ENCODE data around the gene TNRC6B.
A peak's percentile ranks its signal among the peaks of the same experiment; 100 is the strongest.

The TNRC6B gene

DNA sequence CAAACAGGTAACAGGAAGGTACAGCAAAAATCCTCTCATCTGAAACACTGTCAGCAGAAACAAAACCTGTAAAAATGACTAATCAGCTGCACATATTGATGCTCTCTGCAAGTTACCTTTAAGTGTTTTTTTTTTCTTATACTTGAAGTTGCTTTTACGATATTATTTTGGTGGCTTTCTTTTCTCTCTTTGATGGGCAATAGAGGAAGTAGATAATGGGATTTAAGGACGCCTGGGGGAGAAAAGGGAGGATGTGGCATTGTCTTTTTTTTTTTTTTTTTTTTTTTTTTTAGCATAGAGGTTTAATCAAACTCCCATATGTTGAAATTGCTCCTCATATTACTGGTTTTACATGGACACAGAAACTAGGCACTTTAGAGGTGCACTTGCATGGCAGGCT is 157.2 kb downstream of the TNRC6B start:
- H3K36me3 ChIP-seq (ENCODE audit: control insufficient read depth in 2 of 2, insufficient read depth in 2 of 2, low read length in 2 of 2): peaks cover 14 to 21% of the 10 kb centered on the region in 2 donors
- H3K9ac ChIP-seq (ENCODE audit: low read length in 2 of 2): no peak overlapping the region
- no peaks in the 10 kb centered on the region for H3K9me3 ChIP-seq (ENCODE audit: control insufficient read depth in 2 of 2, low read length in 2 of 2)
- H3K4me1 ChIP-seq (ENCODE audit: control insufficient read depth, insufficient read depth, low read length): peaks cover 6% of the 10 kb centered on the region
- no peak overlapping the region for H3K27ac ChIP-seq (ENCODE audit: low read length)
- H3K4me3 ChIP-seq (ENCODE audit: low read length in 2 of 2): no peak overlapping the region
- no peaks in the 10 kb centered on the region for H3K27me3 ChIP-seq (ENCODE audit: control insufficient read depth in 1 of 2, insufficient read depth in 2 of 2, low read length in 2 of 2)

DNA sequence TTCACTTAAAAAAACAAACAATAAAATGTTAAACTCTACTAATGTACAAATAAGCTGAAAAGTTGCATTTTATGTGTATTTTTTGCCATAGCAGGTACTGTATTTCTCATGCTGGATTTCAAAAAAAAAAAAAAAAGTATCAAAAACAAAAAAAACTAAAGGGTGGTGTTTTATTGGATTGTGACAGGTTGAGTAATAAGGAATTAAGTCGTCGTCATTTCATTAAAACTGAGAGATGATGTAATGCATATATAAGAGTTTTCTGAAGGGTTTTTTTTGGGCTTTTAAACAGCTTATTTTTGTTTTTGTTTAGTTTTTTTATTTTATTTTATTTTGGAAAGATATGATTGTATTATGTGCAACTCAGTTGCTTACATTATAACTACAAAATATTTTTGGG is 157.6 kb downstream of the TNRC6B start:
- Histone ChIP-seq H3K4me1 (ENCODE audit: control insufficient read depth, insufficient read depth, low read length) (peaks cover 6% of the 10 kb centered on the region), H3K27ac (ENCODE audit: low read length) (no peak overlapping the region), H3K9me3 (ENCODE audit: control insufficient read depth in 2 of 2, low read length in 2 of 2) (no peaks in the 10 kb centered on the region), H3K27me3 (ENCODE audit: control insufficient read depth in 1 of 2, insufficient read depth in 2 of 2, low read length in 2 of 2) (no peaks in the 10 kb centered on the region), H3K9ac (ENCODE audit: low read length in 2 of 2) (no peak overlapping the region), H3K4me3 (ENCODE audit: low read length in 2 of 2) (no peak overlapping the region), H3K36me3 (ENCODE audit: control insufficient read depth in 2 of 2, insufficient read depth in 2 of 2, low read length in 2 of 2) (peaks cover 10 to 19% of the 10 kb centered on the region in 2 donors)

DNA sequence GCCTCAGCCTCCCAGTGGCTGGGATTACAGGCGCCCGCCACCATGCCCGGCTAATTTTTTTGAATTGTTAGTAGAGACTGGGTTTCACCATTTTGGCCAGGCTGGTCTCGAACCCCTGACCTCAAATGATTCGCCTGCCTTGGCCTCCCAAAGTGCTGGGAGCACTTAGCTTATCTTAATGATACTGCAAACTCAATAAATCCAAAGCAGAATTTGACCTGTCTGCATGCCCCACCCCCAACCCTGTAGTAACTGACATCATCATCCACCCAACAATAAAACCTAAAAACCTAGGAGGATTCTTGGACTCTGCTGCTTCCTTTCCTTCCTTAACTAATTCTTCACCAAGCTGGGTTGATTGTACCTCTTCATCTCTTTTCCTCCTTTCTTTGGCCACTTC is 162.3 kb downstream of the TNRC6B start:
- H3K4me3 ChIP-seq (ENCODE audit: low read length in 2 of 2): no peak overlapping the region
- H3K27me3 ChIP-seq (ENCODE audit: control insufficient read depth in 1 of 2, insufficient read depth in 2 of 2, low read length in 2 of 2): no peaks in the 10 kb centered on the region
- H3K9ac ChIP-seq (ENCODE audit: low read length in 2 of 2): no peak overlapping the region
- no peaks in the 10 kb centered on the region for H3K9me3 ChIP-seq (ENCODE audit: control insufficient read depth in 2 of 2, low read length in 2 of 2)
- H3K4me1 ChIP-seq (ENCODE audit: control insufficient read depth, insufficient read depth, low read length): peaks cover 2% of the 10 kb centered on the region
- H3K36me3 ChIP-seq (ENCODE audit: control insufficient read depth in 2 of 2, insufficient read depth in 2 of 2, low read length in 2 of 2): peaks cover 0 to 2% of the 10 kb centered on the region in 2 donors
- H3K27ac ChIP-seq (ENCODE audit: low read length): no peak overlapping the region

DNA sequence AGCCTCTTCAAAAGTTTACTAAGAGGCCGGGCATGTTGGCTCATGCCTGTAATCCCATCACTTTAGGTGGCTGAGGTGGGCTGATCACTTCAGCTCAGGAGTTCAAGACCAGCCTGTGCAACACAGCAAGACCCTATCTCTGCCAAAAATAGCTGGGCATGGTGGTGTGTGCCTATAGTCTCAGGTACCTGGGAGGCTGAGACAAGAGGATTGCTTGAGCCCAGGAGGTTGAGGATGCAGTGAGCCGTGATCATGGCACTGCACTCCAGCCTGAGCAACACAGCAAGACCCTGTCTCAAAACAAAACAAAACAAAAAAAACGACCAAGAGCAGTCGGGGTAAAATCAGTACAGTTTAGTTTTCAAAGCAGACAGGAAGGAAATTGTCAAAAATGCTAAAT is 163.9 kb downstream of the TNRC6B start:
- H3K36me3 ChIP-seq (ENCODE audit: control insufficient read depth in 2 of 2, insufficient read depth in 2 of 2, low read length in 2 of 2): peaks cover 0 to 2% of the 10 kb centered on the region in 2 donors
- no peaks in the 10 kb centered on the region for H3K27me3 ChIP-seq (ENCODE audit: control insufficient read depth in 1 of 2, insufficient read depth in 2 of 2, low read length in 2 of 2)
- no peak overlapping the region for H3K4me3 ChIP-seq (ENCODE audit: low read length in 2 of 2)
- no peak overlapping the region for H3K27ac ChIP-seq (ENCODE audit: low read length)
- H3K4me1 ChIP-seq (ENCODE audit: control insufficient read depth, insufficient read depth, low read length): peaks cover 7% of the 10 kb centered on the region
- no peaks in the 10 kb centered on the region for H3K9me3 ChIP-seq (ENCODE audit: control insufficient read depth in 2 of 2, low read length in 2 of 2)
- no peak overlapping the region for H3K9ac ChIP-seq (ENCODE audit: low read length in 2 of 2)

DNA sequence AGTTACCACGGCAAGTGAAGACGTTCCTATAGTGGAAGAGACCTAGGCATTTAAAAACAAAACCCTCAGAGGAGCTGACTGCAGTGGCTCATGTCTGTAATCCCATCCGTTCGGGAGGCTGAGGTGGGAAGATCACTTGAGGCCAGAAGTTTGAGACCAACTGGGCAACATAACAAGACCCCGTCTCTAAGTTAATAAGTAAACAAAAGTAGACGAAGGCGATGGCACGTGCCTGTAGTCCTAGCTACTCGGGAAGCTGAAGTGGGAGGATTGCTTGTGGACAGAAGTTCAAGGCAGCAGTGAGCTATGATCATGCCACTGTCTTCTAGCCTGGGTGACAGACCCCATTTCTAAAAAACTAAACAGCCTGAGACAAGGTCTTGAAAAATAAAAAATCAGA is 164.8 kb downstream of the TNRC6B start:
- no peak overlapping the region for H3K9ac ChIP-seq (ENCODE audit: low read length in 2 of 2)
- no peaks in the 10 kb centered on the region for H3K27me3 ChIP-seq (ENCODE audit: control insufficient read depth in 1 of 2, insufficient read depth in 2 of 2, low read length in 2 of 2)
- no peak overlapping the region for H3K27ac ChIP-seq (ENCODE audit: low read length)
- H3K9me3 ChIP-seq (ENCODE audit: control insufficient read depth in 2 of 2, low read length in 2 of 2): no peaks in the 10 kb centered on the region
- no peak overlapping the region for H3K4me3 ChIP-seq (ENCODE audit: low read length in 2 of 2)
- H3K4me1 ChIP-seq (ENCODE audit: control insufficient read depth, insufficient read depth, low read length): peaks cover 15% of the 10 kb centered on the region
- H3K36me3 ChIP-seq (ENCODE audit: control insufficient read depth in 2 of 2, insufficient read depth in 2 of 2, low read length in 2 of 2): peaks cover 0 to 2% of the 10 kb centered on the region in 2 donors

DNA sequence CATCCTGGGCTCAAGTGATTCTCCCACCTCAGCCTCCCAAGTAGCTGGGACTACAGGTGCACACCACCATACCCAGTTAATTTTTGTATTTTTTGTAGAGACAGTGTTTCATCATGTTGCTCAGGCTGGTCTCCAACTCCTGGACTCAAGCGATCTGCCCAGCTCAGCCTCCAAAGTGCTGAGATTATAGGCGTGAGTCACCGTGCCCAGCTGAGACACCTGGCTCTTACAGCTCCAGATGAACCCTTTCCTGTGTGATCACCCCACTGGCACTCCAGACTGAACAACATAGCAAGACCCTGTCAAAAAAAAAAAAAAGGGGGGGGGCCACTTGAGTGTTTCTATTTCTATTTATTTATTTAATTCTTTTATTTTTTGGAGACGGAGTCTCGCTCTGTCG is 167.5 kb downstream of the TNRC6B start:
- Histone ChIP-seq H3K27me3 (ENCODE audit: control insufficient read depth in 1 of 2, insufficient read depth in 2 of 2, low read length in 2 of 2) (no peaks in the 10 kb centered on the region), H3K4me3 (ENCODE audit: low read length in 2 of 2) (peak overlapping the region in 1 of 2 donors; percentile 94), H3K36me3 (ENCODE audit: control insufficient read depth in 2 of 2, insufficient read depth in 2 of 2, low read length in 2 of 2) (peaks cover 3 to 6% of the 10 kb centered on the region in 2 donors), H3K27ac (ENCODE audit: low read length) (no peak overlapping the region), H3K4me1 (ENCODE audit: control insufficient read depth, insufficient read depth, low read length) (peaks cover 24% of the 10 kb centered on the region), H3K9me3 (ENCODE audit: control insufficient read depth in 2 of 2, low read length in 2 of 2) (no peaks in the 10 kb centered on the region), H3K9ac (ENCODE audit: low read length in 2 of 2) (no peak overlapping the region)

DNA sequence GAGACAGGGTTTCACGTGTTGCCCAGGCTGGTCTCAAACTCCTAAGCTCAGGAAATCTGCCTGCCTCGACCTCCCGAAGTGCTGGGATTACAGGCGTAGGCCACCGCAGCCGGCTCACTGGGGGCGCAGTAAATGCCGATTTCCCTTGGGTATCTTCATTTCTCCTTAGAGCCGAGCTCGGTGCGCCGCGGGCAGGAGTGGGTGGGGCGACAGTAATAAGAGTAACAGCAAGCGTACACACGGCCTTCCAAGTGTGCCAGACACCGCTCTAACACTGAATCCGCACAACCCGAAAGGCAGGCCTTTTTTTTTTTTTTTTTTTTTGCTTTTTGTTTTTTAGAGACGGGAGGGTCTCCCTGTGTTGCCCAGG is 168.1 kb downstream of the TNRC6B start:
- Histone ChIP-seq H3K9me3 (ENCODE audit: control insufficient read depth in 2 of 2, low read length in 2 of 2) (no peaks in the 10 kb centered on the region), H3K4me3 (ENCODE audit: low read length in 2 of 2) (peak overlapping the region; percentile 87 to 94), H3K4me1 (ENCODE audit: control insufficient read depth, insufficient read depth, low read length) (peaks cover 24% of the 10 kb centered on the region), H3K27ac (ENCODE audit: low read length) (peak overlapping the region; percentile 77), H3K36me3 (ENCODE audit: control insufficient read depth in 2 of 2, insufficient read depth in 2 of 2, low read length in 2 of 2) (peaks cover 5 to 6% of the 10 kb centered on the region in 2 donors), H3K9ac (ENCODE audit: low read length in 2 of 2) (peak overlapping the region; percentile 83 to 86), H3K27me3 (ENCODE audit: control insufficient read depth in 1 of 2, insufficient read depth in 2 of 2, low read length in 2 of 2) (no peaks in the 10 kb centered on the region)

DNA sequence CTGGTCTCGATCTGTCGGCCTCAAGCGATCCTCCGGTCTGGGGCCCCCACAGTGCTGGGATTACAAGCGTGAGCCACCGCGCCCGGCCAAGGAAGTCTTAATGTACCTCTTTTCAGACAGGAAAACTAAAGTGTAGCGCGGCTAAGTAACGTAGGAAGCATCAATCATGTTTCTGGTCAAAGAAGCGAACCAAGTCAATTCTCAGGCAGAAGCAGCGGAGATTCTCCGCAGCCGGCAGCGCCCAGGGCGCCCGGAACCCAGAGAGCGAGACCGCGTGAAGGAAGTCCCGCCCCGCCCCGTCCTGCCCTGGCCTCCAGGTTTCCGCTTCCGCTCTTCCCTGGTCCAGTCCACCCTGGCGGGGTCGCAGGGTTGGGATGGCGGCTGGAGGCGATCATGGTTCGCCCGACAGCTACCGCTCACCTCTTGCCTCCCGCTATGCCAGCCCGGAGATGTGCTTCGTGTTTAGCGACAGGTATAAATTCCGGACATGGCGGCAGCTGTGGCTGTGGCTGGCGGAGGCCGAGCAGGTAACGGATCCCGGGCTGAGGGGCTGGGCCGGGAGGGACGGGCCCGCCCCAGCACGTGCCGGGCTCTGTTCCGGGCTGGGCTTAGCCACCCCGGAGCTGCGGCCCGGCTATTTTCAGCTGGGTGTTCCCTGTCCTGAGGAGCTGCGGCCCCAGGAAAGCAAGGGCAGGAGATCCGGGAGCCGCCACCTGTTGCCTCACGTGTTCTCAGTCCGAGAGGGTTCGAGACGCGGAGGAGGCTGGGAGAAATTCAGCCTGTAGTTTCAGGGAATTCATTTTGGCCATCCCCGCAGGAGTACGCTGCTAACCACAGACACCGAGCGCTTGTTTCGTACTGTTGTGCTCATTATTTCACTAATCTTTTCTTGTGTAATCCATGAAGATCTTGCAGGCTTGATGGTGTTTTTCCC is 168.7 kb downstream of the TNRC6B start, which contains the start of gene ADSL:
TSS of gene ADSL (plus strand) at position 316 of the 934 bp plus-strand sequence. CDS start at position 375, 59 bp downstream.
- H3K9me3 ChIP-seq (ENCODE audit: control insufficient read depth in 2 of 2, low read length in 2 of 2): no peaks in the 10 kb centered on the region
- peak within 1 kb of the TSS; percentile 83 to 86 for H3K9ac ChIP-seq (ENCODE audit: low read length in 2 of 2)
- H3K4me1 ChIP-seq (ENCODE audit: control insufficient read depth, insufficient read depth, low read length): peaks cover 24% of the 10 kb centered on the region
- H3K27ac ChIP-seq (ENCODE audit: low read length): peak within 1 kb of the TSS; percentile 77
- peaks cover 6 to 7% of the 10 kb centered on the region in 2 donors for H3K36me3 ChIP-seq (ENCODE audit: control insufficient read depth in 2 of 2, insufficient read depth in 2 of 2, low read length in 2 of 2)
- H3K4me3 ChIP-seq (ENCODE audit: low read length in 2 of 2): peak within 1 kb of the TSS; percentile 87 to 94
- H3K27me3 ChIP-seq (ENCODE audit: control insufficient read depth in 1 of 2, insufficient read depth in 2 of 2, low read length in 2 of 2): no peaks in the 10 kb centered on the region

DNA sequence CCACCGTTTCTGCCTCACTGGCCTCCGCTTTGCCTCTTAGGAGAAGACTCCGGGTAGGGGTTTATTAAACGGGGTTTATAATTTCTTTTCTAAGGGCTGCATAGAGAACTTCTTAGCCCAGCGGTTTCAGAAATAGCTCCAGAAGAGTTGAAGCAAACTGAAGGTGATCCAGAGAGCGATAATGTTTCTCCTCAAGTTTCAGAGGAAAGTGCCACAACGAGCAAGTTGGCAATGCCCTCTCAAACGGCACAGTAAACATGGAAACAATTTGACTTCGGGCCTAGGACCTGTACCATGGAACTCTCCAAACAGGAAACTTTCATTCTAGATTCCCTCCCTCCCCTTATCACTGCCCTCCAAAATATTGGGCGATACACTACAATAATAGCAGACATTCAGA is 169.6 kb downstream of the TNRC6B start:
- H3K4me1 ChIP-seq (ENCODE audit: control insufficient read depth, insufficient read depth, low read length): peaks cover 24% of the 10 kb centered on the region
- peak overlapping the region; percentile 83 to 86 for H3K9ac ChIP-seq (ENCODE audit: low read length in 2 of 2)
- H3K9me3 ChIP-seq (ENCODE audit: control insufficient read depth in 2 of 2, low read length in 2 of 2): no peaks in the 10 kb centered on the region
- no peaks in the 10 kb centered on the region for H3K27me3 ChIP-seq (ENCODE audit: control insufficient read depth in 1 of 2, insufficient read depth in 2 of 2, low read length in 2 of 2)
- H3K4me3 ChIP-seq (ENCODE audit: low read length in 2 of 2): peak overlapping the region; percentile 87 to 94
- H3K27ac ChIP-seq (ENCODE audit: low read length): peak overlapping the region; percentile 77
- peaks cover 6 to 10% of the 10 kb centered on the region in 2 donors for H3K36me3 ChIP-seq (ENCODE audit: control insufficient read depth in 2 of 2, insufficient read depth in 2 of 2, low read length in 2 of 2)

DNA sequence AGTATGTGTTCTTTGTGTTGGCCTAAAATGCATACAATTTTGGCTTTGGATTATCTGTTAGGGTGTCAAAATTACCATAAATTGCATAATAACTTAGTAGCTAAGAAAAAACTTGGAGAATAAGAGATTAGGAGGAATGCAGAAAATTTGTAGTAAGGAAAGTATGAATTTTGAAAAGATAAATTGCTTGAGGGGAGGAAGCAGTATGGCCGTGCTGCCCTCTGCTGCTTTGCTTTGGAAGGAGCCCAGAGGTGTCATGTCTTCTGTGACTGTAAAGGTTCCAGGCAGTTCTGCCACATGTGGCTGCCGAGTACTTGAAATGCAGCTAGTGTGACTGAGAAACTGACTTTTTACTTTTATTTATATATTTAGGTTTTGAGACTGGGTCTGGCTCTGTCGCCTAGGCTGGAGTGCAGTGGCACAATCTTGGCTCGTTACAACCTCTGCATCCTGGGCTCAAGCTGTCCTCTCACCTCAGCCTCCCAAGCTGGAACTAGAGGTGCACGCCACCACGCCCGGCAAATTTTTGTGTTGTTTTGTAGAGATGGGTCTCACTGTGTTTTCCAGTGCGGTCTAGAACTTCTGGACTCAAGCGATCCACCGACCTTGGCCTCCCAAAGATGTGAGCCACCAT is 170.4 kb downstream of the TNRC6B start:
- Histone ChIP-seq H3K27ac (ENCODE audit: low read length) (no peak overlapping the region), H3K4me1 (ENCODE audit: control insufficient read depth, insufficient read depth, low read length) (peaks cover 24% of the 10 kb centered on the region), H3K36me3 (ENCODE audit: control insufficient read depth in 2 of 2, insufficient read depth in 2 of 2, low read length in 2 of 2) (peaks cover 12 to 18% of the 10 kb centered on the region in 2 donors), H3K9me3 (ENCODE audit: control insufficient read depth in 2 of 2, low read length in 2 of 2) (no peaks in the 10 kb centered on the region), H3K9ac (ENCODE audit: low read length in 2 of 2) (no peak overlapping the region), H3K27me3 (ENCODE audit: control insufficient read depth in 1 of 2, insufficient read depth in 2 of 2, low read length in 2 of 2) (no peaks in the 10 kb centered on the region), H3K4me3 (ENCODE audit: low read length in 2 of 2) (no peak overlapping the region)

All from stomach smooth muscle (tissue), 2 donors.